H9 (cell line): Measurements from ENCODE around the gene FGFR3. TPM values are rescaled to one million over a fixed set of nuclear protein-coding genes. Genes with fewer than 3 reads are reported as not detected.

ENCODE experiments used
- DNase-seq: peaks from one replicate; pipeline ENCODE4 v3.0.0-alpha.2; 2017
- H2AFZ ChIP-seq: one replicate; pipeline ENCODE4 v1.6.1; 2013; ENCODE audit warnings: mild to moderate bottlenecking, low read length, control low read depth, moderate library complexity
- H2AK5ac ChIP-seq: 2 replicates; pipeline ENCODE4 v1.6.1; 2013; ENCODE audit warnings: low read length, control low read depth, mixed read lengths; ENCODE audit not compliant: insufficient read length
- H2BK120ac ChIP-seq: one replicate; pipeline ENCODE4 v1.6.1; 2013; ENCODE audit warnings: low read depth, mild to moderate bottlenecking, low read length, control low read depth, inconsistent platforms; ENCODE audit not compliant: poor library complexity, severe bottlenecking
- H2BK12ac ChIP-seq: 2 replicates; pipeline ENCODE4 v1.6.1; 2013; ENCODE audit warnings: low read length, control low read depth, mixed read lengths, low read depth; ENCODE audit not compliant: insufficient read length
- H2BK15ac ChIP-seq: 2 replicates; pipeline ENCODE4 v1.6.1; 2013; ENCODE audit warnings: low read depth, low read length, control low read depth
- H2BK20ac ChIP-seq: one replicate; pipeline ENCODE4 v1.6.1; 2013; ENCODE audit warnings: low read depth, mild to moderate bottlenecking, low read length, control low read depth, inconsistent platforms; ENCODE audit not compliant: poor library complexity, severe bottlenecking
- H2BK5ac ChIP-seq: 2 replicates; pipeline ENCODE4 v1.6.1; 2013; ENCODE audit warnings: low read length, control low read depth, mixed read lengths; ENCODE audit not compliant: insufficient read length
- H3K14ac ChIP-seq: 2 replicates; pipeline ENCODE4 v1.6.1; 2013; ENCODE audit warnings: low read length, control low read depth; ENCODE audit not compliant: insufficient read depth
- H3K18ac ChIP-seq: 2 replicates; pipeline ENCODE4 v1.6.1; 2013; ENCODE audit warnings: low read depth, mild to moderate bottlenecking, mixed read lengths, low read length, control low read depth; ENCODE audit not compliant: insufficient read length
- H3K23ac ChIP-seq: 2 replicates; pipeline ENCODE4 v1.6.1; 2013; ENCODE audit warnings: low read length, control low read depth, mixed read lengths, low read depth; ENCODE audit not compliant: insufficient read length
- H3K23me2 ChIP-seq: 2 replicates; pipeline ENCODE4 v1.6.1; 2013; ENCODE audit warnings: low read depth, mild to moderate bottlenecking, mixed read lengths, low read length, control low read depth; ENCODE audit not compliant: insufficient read length, poor library complexity, severe bottlenecking
- H3K27ac ChIP-seq: 2 replicates; pipeline ENCODE4 v1.5.1; 2013; ENCODE audit warnings: low read length, control low read depth, mixed read lengths, low read depth; ENCODE audit not compliant: insufficient read length
- H3K27me3 ChIP-seq: 2 replicates; pipeline ENCODE4 v1.6.1; 2013; ENCODE audit warnings: low read length, control low read depth, inconsistent platforms; ENCODE audit not compliant: insufficient read depth
- H3K4ac ChIP-seq: 2 replicates; pipeline ENCODE4 v1.6.1; 2013; ENCODE audit warnings: low read depth, mild to moderate bottlenecking, control low read depth, inconsistent platforms, low read length, moderate library complexity
- H3K4me1 ChIP-seq: 2 replicates; pipeline ENCODE4 v1.6.1; 2013; ENCODE audit warnings: low read length, control low read depth, inconsistent platforms; ENCODE audit not compliant: insufficient read depth
- H3K4me2 ChIP-seq: 2 replicates; pipeline ENCODE4 v1.6.1; 2013; ENCODE audit warnings: low read length, control low read depth, mixed read lengths; ENCODE audit not compliant: insufficient read length, insufficient read depth
- H3K56ac ChIP-seq: 2 replicates; pipeline ENCODE4 v1.6.1; 2013; ENCODE audit warnings: low read depth, mild to moderate bottlenecking, mixed read lengths, low read length, control low read depth; ENCODE audit not compliant: insufficient read length
- H3K79me1 ChIP-seq: 2 replicates; pipeline ENCODE4 v1.6.1; 2013; ENCODE audit warnings: low read depth, mild to moderate bottlenecking, moderate library complexity, low read length, control low read depth, inconsistent platforms; ENCODE audit not compliant: insufficient read depth, poor library complexity, severe bottlenecking
- H3K79me2 ChIP-seq: 2 replicates; pipeline ENCODE4 v1.6.1; 2013; ENCODE audit warnings: low read length, control low read depth, inconsistent platforms; ENCODE audit not compliant: insufficient read depth
- H3K9ac ChIP-seq: 2 replicates; pipeline ENCODE4 v1.6.1; 2013; ENCODE audit warnings: low read length, control low read depth, mixed read lengths; ENCODE audit not compliant: insufficient read length; ENCODE audit errors: extremely low read depth
- H3K9me3 ChIP-seq: one replicate; pipeline ENCODE4 v1.6.1; 2013; ENCODE audit warnings: low read depth, low read length, inconsistent platforms; ENCODE audit not compliant: control insufficient read depth
- H3T11ph ChIP-seq: one replicate; pipeline ENCODE4 v1.6.1; 2013; ENCODE audit warnings: mild to moderate bottlenecking, low read length, control low read depth, inconsistent platforms
- H4K20me1 ChIP-seq: one replicate; pipeline ENCODE4 v1.6.1; 2013; ENCODE audit not compliant: control insufficient read depth, insufficient read length, insufficient read depth
- H4K5ac ChIP-seq: 2 replicates; pipeline ENCODE4 v1.6.1; 2013; ENCODE audit warnings: low read depth, mild to moderate bottlenecking, mixed read lengths, low read length, control low read depth; ENCODE audit not compliant: insufficient read length
- H4K8ac ChIP-seq: replicated peaks from 2 replicates; pipeline ENCODE4 v1.6.1; 2013; ENCODE audit warnings: low read length, control low read depth, mixed read lengths, low read depth; ENCODE audit not compliant: insufficient read length
- H4K91ac ChIP-seq: 2 replicates; pipeline ENCODE4 v1.6.1; 2013; ENCODE audit warnings: low read depth, mild to moderate bottlenecking, moderate library complexity, mixed read lengths, low read length, control low read depth; ENCODE audit not compliant: insufficient read length
- H3K27ac Mint-ChIP-seq, 3 experiments: 2 replicates in 2 of 3; 3 replicates in 1 of 3; pipeline ENCODE4 v1.8.0; 2020 to 2021; ENCODE audit warnings: mixed read lengths in 3 of 3, mild to moderate bottlenecking in 1 of 3, moderate library complexity in 1 of 3
- H3K27me3 Mint-ChIP-seq: 2 replicates; pipeline ENCODE4 v1.8.0; 2021; ENCODE audit warnings: low read depth, mild to moderate bottlenecking, moderate library complexity, mixed read lengths
- H3K36me3 Mint-ChIP-seq, 3 experiments: 2 replicates in 2 of 3; 3 replicates in 1 of 3; pipeline ENCODE4 v1.8.0; 2020 to 2021; ENCODE audit warnings: low read depth in 3 of 3, mixed read lengths in 3 of 3; ENCODE audit not compliant: insufficient read depth in 1 of 3
- H3K4me1 Mint-ChIP-seq, 2 experiments: 2 replicates each; pipeline ENCODE4 v1.8.0; 2020; ENCODE audit warnings: mixed read lengths in 2 of 2
- H3K4me3 Mint-ChIP-seq, 2 experiments: 2 replicates in 1 of 2; 3 replicates in 1 of 2; pipeline ENCODE4 v1.8.0; 2020 to 2021; ENCODE audit warnings: mild to moderate bottlenecking in 2 of 2, mixed read lengths in 2 of 2, moderate library complexity in 1 of 2
- H3K9me3 Mint-ChIP-seq, 2 experiments: 2 replicates in 1 of 2; 3 replicates in 1 of 2; pipeline ENCODE4 v1.8.0; 2020; ENCODE audit warnings: mild to moderate bottlenecking in 2 of 2, mixed read lengths in 2 of 2, moderate library complexity in 1 of 2
- WGBS: extraction: QIAGEN DNeasy Blood & Tissue Kit; methylation state at CpG from one replicate; pipeline ENCODE4 v1.1.7; 2013; ENCODE audit warnings: missing lambda C conversion rate, low lambda C conversion rate, mixed read lengths; ENCODE audit not compliant: insufficient read length; ENCODE audit errors: extremely low coverage; 5-methylcytosine and 5-hydroxymethylcytosine counted together
- total RNA-seq: library from RNA; stranded (reverse); gene quantifications from 2 replicates; pipeline ENCODE4 v1.2.1, GENCODE V29; 2021
- TF ChIP-seq, protein P1 (sequence below): fragments of 200-600 bp; sonication (generic); conservative IDR thresholded peaks from 3 replicates; pipeline ENCODE4 v1.8.0; 2021; ENCODE audit warnings: antibody characterized with exemption, mild to moderate bottlenecking

FGFR3 gene
- total RNA-seq, 1 experiment from 2014 or later = 75.7 TPM

DNA sequence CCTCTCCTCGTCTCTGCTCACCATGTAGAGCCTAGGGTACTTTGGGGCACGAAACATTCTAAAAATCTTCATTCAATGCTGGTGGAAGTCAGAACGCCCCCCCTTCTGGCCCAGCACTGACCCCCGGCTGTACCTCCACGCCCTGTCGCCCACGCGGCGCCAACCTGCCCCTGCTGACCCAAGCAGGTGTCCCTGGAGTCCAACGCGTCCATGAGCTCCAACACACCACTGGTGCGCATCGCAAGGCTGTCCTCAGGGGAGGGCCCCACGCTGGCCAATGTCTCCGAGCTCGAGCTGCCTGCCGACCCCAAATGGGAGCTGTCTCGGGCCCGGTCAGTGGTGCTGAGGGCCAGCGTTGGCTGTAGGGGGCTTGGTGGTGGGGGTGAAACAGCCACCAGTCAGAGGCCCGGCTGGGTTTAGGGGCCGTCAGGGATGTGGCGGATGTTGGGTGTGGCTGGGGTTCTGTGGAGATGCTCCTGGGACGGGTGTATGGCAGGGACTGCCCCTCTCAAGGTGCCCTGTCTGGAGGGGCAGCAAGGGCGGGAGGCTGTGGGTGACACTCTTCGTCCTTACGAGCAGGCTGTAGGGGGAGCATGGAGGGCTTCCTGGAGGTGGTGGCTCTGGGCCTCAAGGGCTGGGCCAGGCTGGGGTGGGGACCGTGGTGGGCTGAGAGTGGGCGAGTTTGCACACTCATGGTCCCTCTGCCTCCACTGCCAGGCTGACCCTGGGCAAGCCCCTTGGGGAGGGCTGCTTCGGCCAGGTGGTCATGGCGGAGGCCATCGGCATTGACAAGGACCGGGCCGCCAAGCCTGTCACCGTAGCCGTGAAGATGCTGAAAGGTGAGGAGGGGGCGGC lies 11.8 kb downstream of the FGFR3 start:
- H3K27me3 ChIP-seq = no peaks in the 10 kb centered on the region
- no peaks in the 10 kb centered on the region for H3K79me1 ChIP-seq
- Mint-ChIP-seq H3K27ac (no peak overlapping the region), H3K9me3 (no peaks in the 10 kb centered on the region), H3K4me3 (no peak overlapping the region; a peak in 1 of 5 replicates), H3K36me3 (peaks cover 0 to 34% (median 33%) of the 10 kb centered on the region in 3 experiments; a peak in 4 of 7 replicates), H3K4me1 (no peaks in the 10 kb centered on the region), H3K27me3 (no peaks in the 10 kb centered on the region)
- H3K4me2 ChIP-seq = no peak overlapping the region
- no peak overlapping the region; the same call in 1 of the 2 replicates for H3K14ac ChIP-seq
- H3K9me3 ChIP-seq = no peaks in the 10 kb centered on the region
- no peaks in the 10 kb centered on the region for H3K23me2 ChIP-seq
- no peak overlapping the region for H4K91ac ChIP-seq
- H2BK20ac ChIP-seq = no peak overlapping the region
- no CpG with 5 or more reads among the region's 37 CpGs for WGBS
- H3K56ac ChIP-seq = no peak overlapping the region
- no peak overlapping the region for H3K18ac ChIP-seq
- TF ChIP-seq, protein P1, sequence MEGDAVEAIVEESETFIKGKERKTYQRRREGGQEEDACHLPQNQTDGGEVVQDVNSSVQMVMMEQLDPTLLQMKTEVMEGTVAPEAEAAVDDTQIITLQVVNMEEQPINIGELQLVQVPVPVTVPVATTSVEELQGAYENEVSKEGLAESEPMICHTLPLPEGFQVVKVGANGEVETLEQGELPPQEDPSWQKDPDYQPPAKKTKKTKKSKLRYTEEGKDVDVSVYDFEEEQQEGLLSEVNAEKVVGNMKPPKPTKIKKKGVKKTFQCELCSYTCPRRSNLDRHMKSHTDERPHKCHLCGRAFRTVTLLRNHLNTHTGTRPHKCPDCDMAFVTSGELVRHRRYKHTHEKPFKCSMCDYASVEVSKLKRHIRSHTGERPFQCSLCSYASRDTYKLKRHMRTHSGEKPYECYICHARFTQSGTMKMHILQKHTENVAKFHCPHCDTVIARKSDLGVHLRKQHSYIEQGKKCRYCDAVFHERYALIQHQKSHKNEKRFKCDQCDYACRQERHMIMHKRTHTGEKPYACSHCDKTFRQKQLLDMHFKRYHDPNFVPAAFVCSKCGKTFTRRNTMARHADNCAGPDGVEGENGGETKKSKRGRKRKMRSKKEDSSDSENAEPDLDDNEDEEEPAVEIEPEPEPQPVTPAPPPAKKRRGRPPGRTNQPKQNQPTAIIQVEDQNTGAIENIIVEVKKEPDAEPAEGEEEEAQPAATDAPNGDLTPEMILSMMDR = no peak
- H3K23ac ChIP-seq = no peak overlapping the region
- H2AK5ac ChIP-seq = no peak overlapping the region
- no peak overlapping the region for H3K27ac ChIP-seq
- no peak overlapping the region for H2BK5ac ChIP-seq
- H3T11ph ChIP-seq = no peak overlapping the region
- no peak overlapping the region for H2BK12ac ChIP-seq
- H4K8ac ChIP-seq = no peak overlapping the region
- no peak overlapping the region for H3K4ac ChIP-seq
- H4K5ac ChIP-seq = no peak overlapping the region
- no peak overlapping the region for H2BK120ac ChIP-seq
- H2BK15ac ChIP-seq = no peak overlapping the region
- H3K4me1 ChIP-seq = no peaks in the 10 kb centered on the region
- H4K20me1 ChIP-seq = no peaks in the 10 kb centered on the region
- H2AFZ ChIP-seq = no peak overlapping the region
- DNase-seq = no peak
- H3K79me2 ChIP-seq = no peaks in the 10 kb centered on the region
- no peak overlapping the region for H3K9ac ChIP-seq
